K562 (cell line): Measurements from ENCODE around the gene TRPM8. TPM values are rescaled to one million over a fixed set of nuclear protein-coding genes. Genes with fewer than 3 reads are reported as not detected.

Source experiments
- CAMTA2 ChIP-seq: fragments of 250-450 bp; sonication (Bioruptor Pico); conservative IDR thresholded peaks from 2 replicates; pipeline ENCODE4 v1.5.1; 2022
- DMBX1 ChIP-seq: fragments of 250-450 bp; sonication (Bioruptor Pico); IDR thresholded peaks from 2 replicates; pipeline ENCODE4 v1.8.0; 2022; ENCODE audit warnings: inconsistent platforms, mild to moderate bottlenecking, moderate library complexity, borderline replicate concordance
- FOSL1 ChIP-seq: fragments of 200-800 bp; sonication (Bioruptor generic); conservative IDR thresholded peaks from 2 replicates; pipeline ENCODE4 v1.6.1; 2016; ENCODE audit warnings: missing genetic modification characterization, missing compliant biosample characterization
- HDAC8 ChIP-seq: fragments of 450-650 bp; IDR thresholded peaks from 2 replicates; pipeline ENCODE4 v1.6.1; 2016; ENCODE audit warnings: mild to moderate bottlenecking, missing genetic modification characterization, moderate library complexity, missing compliant biosample characterization
- PTTG1 ChIP-seq: fragments of 450-650 bp; IDR thresholded peaks from 2 replicates; pipeline ENCODE4 v1.6.1; 2016; ENCODE audit warnings: low read depth, mild to moderate bottlenecking, missing genetic modification characterization, missing compliant biosample characterization
- RNF219 ChIP-seq: fragments of 250-450 bp; sonication (Bioruptor Pico); IDR thresholded peaks from 2 replicates; pipeline ENCODE4 v1.5.0; 2022; ENCODE audit warnings: mild to moderate bottlenecking
- SMARCA4 ChIP-seq: fragments of 450-650 bp; IDR thresholded peaks from 2 replicates; pipeline ENCODE4 v1.6.1; 2016
- ZBTB33 ChIP-seq: sonication (generic); formaldehyde crosslinking; IDR thresholded peaks from 2 replicates; pipeline ENCODE4 v1.8.1; 2023; ENCODE audit warnings: mild to moderate bottlenecking, missing genetic modification reagents
- ZFP91 ChIP-seq: sonication (generic); formaldehyde crosslinking; IDR thresholded peaks from 2 replicates; pipeline ENCODE4 v1.8.0; 2022; ENCODE audit warnings: mild to moderate bottlenecking, missing genetic modification reagents
- polyA plus RNA-seq, 8 experiments: library from polyadenylated mRNA; depleted of rRNA in 4 of 8; stranded (reverse) in 5 of 8; unstranded in 3 of 8; fragments of >200 nt; fragmentation: Nextera tagmentation in 2 of 8; fragmentation: Illumina TruSeq in 1 of 8; extraction: Ambion mirVana in 2 of 8; extraction: Trizol in 1 of 8; gene quantifications; 2 replicates each; pipeline versions ENCODE4 v1.2.1 to v1.2.3, GENCODE V29; 2011 to 2014; ENCODE audit warnings: inconsistent platforms in 1 of 8, missing spikeins in 1 of 8
- total RNA-seq, 7 experiments: library from RNA; depleted of rRNA in 6 of 7; stranded (reverse); fragments of >200 nt in 6 of 7; fragmentation: Illumina TruSeq in 2 of 7; extraction: Trizol in 2 of 7; gene quantifications; 2 replicates each; pipeline versions ENCODE4 v1.2.1 to v1.2.3, GENCODE V29; 2011 to 2021; ENCODE audit warnings: low replicate concordance in 1 of 7
- TF ChIP-seq, protein P1 (sequence below), 2 experiments: fragments of 150-350 bp in 1 of 2; IDR thresholded peaks; 2 replicates each; pipeline ENCODE4 v1.6.1; 2012 to 2016; ENCODE audit warnings: low read depth in 2 of 2, low read length in 2 of 2, mild to moderate bottlenecking in 1 of 2, moderate library complexity in 1 of 2
- TF ChIP-seq, protein P2 (sequence below): sonication (generic); formaldehyde crosslinking; IDR thresholded peaks from 2 replicates; pipeline ENCODE4 v1.8.1; 2022; ENCODE audit warnings: missing genetic modification reagents
- TF ChIP-seq, protein P3 (sequence below), 2 experiments: fragments of 450-650 bp in 1 of 2; sonication (generic) in 1 of 2; formaldehyde crosslinking in 1 of 2; IDR thresholded peaks in 1 of 2; conservative IDR thresholded peaks in 1 of 2; 2 replicates each; pipeline versions ENCODE4 v1.6.1 to v1.8.1; 2016 to 2023; ENCODE audit warnings: mild to moderate bottlenecking in 2 of 2, moderate library complexity in 2 of 2, inconsistent platforms in 1 of 2, missing genetic modification reagents in 1 of 2

TRPM8 gene
- total and polyA plus RNA-seq, 9 of the 15 experiments (the other 6 are each of a cell fraction or from before 2014, with no cell fraction given): not detected

DNA sequence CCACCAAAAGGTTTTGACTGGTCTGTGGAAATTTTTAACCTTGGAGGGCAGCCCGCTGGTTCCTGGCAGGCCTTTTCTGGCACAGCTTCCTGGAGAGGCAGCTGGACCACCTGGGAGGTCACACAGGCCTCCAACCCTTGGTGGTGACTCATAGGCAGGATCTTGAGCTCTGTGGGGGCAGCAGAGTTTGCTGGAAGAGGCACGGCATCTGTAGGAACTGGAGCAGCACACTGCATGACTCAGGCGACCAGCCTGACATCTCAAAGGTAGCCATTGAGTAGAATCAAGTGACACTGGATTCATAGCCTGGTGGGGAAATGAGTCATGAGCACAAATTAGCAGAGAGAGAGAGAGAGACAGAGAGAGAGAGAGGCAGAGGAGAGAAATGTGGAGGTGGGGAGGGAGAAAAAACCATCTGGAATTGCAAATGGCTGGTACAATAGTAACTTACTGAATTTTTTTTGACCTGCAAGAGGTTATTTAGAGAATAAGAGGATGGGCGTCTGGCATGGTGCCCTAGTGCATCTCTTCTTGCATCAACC is 57.4 kb downstream of the TRPM8 start (continued):
- TF ChIP-seq, protein P1, sequence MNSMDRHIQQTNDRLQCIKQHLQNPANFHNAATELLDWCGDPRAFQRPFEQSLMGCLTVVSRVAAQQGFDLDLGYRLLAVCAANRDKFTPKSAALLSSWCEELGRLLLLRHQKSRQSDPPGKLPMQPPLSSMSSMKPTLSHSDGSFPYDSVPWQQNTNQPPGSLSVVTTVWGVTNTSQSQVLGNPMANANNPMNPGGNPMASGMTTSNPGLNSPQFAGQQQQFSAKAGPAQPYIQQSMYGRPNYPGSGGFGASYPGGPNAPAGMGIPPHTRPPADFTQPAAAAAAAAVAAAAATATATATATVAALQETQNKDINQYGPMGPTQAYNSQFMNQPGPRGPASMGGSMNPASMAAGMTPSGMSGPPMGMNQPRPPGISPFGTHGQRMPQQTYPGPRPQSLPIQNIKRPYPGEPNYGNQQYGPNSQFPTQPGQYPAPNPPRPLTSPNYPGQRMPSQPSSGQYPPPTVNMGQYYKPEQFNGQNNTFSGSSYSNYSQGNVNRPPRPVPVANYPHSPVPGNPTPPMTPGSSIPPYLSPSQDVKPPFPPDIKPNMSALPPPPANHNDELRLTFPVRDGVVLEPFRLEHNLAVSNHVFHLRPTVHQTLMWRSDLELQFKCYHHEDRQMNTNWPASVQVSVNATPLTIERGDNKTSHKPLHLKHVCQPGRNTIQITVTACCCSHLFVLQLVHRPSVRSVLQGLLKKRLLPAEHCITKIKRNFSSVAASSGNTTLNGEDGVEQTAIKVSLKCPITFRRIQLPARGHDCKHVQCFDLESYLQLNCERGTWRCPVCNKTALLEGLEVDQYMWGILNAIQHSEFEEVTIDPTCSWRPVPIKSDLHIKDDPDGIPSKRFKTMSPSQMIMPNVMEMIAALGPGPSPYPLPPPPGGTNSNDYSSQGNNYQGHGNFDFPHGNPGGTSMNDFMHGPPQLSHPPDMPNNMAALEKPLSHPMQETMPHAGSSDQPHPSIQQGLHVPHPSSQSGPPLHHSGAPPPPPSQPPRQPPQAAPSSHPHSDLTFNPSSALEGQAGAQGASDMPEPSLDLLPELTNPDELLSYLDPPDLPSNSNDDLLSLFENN (IDR thresholded peaks at IDR 0.05; ENCODE audit: low read depth in 2 of 2, low read length in 2 of 2): no peak
- no peak for TF ChIP-seq HDAC8 (tag)
- TF ChIP-seq PTTG1 (tag): no peak
- TF ChIP-seq ZBTB33: no peak
- TF ChIP-seq ZFP91 (CRISPR knock-in tag): no peak
- 0 out of 2 replicates have a peak, but pooled peaks have one; percentile 29 for TF ChIP-seq SMARCA4
- TF ChIP-seq FOSL1 (tag): peak; percentile 56
- TF ChIP-seq RNF219 (CRISPR knock-in tag): no peak
- no peak for TF ChIP-seq DMBX1 (CRISPR knock-in tag)
- no peak for TF ChIP-seq CAMTA2 (CRISPR knock-in tag)
- TF ChIP-seq, protein P2, sequence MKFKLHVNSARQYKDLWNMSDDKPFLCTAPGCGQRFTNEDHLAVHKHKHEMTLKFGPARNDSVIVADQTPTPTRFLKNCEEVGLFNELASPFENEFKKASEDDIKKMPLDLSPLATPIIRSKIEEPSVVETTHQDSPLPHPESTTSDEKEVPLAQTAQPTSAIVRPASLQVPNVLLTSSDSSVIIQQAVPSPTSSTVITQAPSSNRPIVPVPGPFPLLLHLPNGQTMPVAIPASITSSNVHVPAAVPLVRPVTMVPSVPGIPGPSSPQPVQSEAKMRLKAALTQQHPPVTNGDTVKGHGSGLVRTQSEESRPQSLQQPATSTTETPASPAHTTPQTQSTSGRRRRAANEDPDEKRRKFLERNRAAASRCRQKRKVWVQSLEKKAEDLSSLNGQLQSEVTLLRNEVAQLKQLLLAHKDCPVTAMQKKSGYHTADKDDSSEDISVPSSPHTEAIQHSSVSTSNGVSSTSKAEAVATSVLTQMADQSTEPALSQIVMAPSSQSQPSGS (CRISPR knock-in tag): no peak
- TF ChIP-seq, protein P3, sequence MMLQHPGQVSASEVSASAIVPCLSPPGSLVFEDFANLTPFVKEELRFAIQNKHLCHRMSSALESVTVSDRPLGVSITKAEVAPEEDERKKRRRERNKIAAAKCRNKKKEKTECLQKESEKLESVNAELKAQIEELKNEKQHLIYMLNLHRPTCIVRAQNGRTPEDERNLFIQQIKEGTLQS (IDR thresholded peaks at IDR 0.05): peak; percentile 72
- TF ChIP-seq, protein P3 (CRISPR knock-in tag; conservative IDR thresholded peaks at IDR 0.05): no peak
- TF ChIP-seq, all 486 proteins: peak for 9
